ENCODE data around the gene ATP2A2. TPM values are rescaled to one million over a fixed set of nuclear protein-coding genes. Genes with fewer than 3 reads are reported as not detected.
"Not testable (repeated sequence)": the region's sequence is repeated elsewhere in the genome, so short reads cannot be mapped to it uniquely, and the experiment has no call there.

The ATP2A2 gene
- total and polyA plus RNA-seq, 4 donors = 41.3 to 285 (median 167) TPM

DNA sequence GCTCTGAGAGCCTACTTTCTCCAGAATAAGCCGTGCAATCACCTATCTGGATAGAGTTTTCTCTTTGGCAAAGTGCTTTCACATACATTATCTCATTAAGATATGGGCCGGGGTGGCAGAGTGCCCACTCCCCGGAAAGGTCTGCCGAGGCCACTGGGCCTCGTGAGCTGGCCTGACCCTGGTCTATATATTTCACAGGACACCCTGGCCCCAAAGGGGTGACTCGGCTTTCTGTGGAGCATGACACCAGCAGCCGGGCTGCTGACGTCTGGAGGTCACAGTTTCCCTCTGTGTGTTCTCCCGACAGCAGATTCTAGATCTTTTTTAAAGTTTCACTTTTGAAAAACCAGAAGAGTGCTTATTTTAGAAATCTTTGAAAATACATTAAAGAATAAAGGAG is 27.9 kb upstream of the ATP2A2 start:
- Histone ChIP-seq H3K27me3 (ENCODE audit: control insufficient read depth in 1 of 2, insufficient read depth in 2 of 2, low read length in 1 of 2) (no peaks in the 10 kb centered on the region), H3K27ac (ENCODE audit: low read depth in 1 of 2, low read length in 2 of 2) (no peak overlapping the region), H3K4me3 (ENCODE audit: low read length in 2 of 2) (no peak overlapping the region), H3K4me1 (ENCODE audit: control insufficient read depth in 1 of 2, insufficient read depth in 2 of 2, low read length in 2 of 2) (peaks cover 0 to 2% of the 10 kb centered on the region in 2 donors), H3K9me3 (ENCODE audit: control insufficient read depth, low read length) (no peaks in the 10 kb centered on the region), H3K36me3 (ENCODE audit: control insufficient read depth in 1 of 2, insufficient read depth in 2 of 2, low read length in 1 of 2) (no peaks in the 10 kb centered on the region)
- intact Hi-C loops (cut with DNase I) = no loop called here
- 2 to 5% methylated on average over 9 of the region's 9 CpGs for WGBS, 2 donors
- DNase-seq (peak; percentile 83 to 86), ATAC-seq (ENCODE audit: low FRiP score) (peak; percentile 46)

DNA sequence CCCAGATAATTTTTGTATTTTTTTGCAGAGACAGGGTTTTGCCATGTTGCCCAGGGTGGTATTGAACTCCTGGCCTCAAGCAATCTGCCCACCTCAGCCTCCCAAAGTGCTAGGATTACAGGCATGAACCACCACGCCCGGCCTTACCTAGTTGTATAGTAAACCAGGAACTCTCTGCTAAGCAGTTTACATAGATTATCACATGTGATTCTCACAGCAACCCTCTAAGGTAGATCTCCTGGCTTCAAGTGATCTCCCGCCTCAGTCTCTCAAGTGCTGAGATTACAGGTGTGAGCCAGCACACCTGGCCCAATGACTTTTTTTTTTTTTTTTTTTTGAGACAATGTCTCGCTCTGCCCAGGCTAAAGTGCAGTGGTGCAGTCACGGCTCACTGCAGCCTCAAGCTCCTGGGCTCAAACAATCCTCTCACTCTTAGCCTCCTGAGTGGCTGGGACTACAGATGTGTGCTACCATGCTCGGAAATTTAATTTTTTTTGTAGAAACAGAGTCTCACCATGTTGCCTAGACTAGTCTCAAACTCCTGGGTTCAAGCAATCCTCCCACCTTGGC is 26.0 kb upstream of the ATP2A2 start:
- H3K4me3 ChIP-seq (ENCODE audit: low read length in 2 of 2) = no peak overlapping the region
- no peaks in the 10 kb centered on the region for H3K9me3 ChIP-seq (ENCODE audit: control insufficient read depth, low read length)
- H3K4me1 ChIP-seq (ENCODE audit: control insufficient read depth in 1 of 2, insufficient read depth in 2 of 2, low read length in 2 of 2) = peaks cover 0 to 2% of the 10 kb centered on the region in 2 donors
- H3K27ac ChIP-seq (ENCODE audit: low read depth in 1 of 2, low read length in 2 of 2) = no peak overlapping the region
- H3K36me3 ChIP-seq (ENCODE audit: control insufficient read depth in 1 of 2, insufficient read depth in 2 of 2, low read length in 1 of 2) = no peaks in the 10 kb centered on the region
- 96 to 97% methylated on average over 6 of the region's 6 CpGs for WGBS, 2 donors
- intact Hi-C loops (cut with DNase I) = no loop called here
- DNase-seq = no peak
- no peaks in the 10 kb centered on the region for H3K27me3 ChIP-seq (ENCODE audit: control insufficient read depth in 1 of 2, insufficient read depth in 2 of 2, low read length in 1 of 2)
- ATAC-seq (ENCODE audit: low FRiP score) = no peak

DNA sequence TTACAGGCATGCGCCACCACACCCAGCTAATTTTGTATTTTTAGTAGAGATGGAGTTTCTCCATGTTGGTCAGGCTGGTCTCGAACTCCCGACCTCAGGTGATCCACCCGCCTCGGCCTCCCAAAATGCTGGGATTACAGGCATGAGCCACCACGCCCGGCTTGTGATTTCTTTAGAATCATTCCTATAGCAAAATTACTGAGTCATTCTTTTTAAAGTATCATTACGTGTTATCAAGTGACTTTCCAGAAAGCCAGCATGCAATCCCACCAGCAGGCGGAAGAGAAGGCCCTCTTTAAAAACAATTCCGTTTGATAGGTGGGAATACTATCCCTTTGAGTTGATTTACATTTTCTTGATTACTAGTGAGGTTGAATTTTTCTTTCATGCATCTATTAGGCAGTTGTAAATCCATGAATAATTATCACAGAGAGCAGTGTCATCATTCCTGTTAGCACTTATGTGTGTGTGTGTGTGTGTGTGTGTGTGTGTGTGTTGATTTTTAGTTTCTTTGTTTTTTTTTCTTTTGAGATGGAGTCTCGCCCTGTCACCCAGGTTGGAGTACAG is 25.1 kb upstream of the ATP2A2 start:
- H3K27ac ChIP-seq (ENCODE audit: low read depth in 1 of 2, low read length in 2 of 2); H3K4me3 ChIP-seq (ENCODE audit: low read length in 2 of 2): not testable (repeated sequence)

DNA sequence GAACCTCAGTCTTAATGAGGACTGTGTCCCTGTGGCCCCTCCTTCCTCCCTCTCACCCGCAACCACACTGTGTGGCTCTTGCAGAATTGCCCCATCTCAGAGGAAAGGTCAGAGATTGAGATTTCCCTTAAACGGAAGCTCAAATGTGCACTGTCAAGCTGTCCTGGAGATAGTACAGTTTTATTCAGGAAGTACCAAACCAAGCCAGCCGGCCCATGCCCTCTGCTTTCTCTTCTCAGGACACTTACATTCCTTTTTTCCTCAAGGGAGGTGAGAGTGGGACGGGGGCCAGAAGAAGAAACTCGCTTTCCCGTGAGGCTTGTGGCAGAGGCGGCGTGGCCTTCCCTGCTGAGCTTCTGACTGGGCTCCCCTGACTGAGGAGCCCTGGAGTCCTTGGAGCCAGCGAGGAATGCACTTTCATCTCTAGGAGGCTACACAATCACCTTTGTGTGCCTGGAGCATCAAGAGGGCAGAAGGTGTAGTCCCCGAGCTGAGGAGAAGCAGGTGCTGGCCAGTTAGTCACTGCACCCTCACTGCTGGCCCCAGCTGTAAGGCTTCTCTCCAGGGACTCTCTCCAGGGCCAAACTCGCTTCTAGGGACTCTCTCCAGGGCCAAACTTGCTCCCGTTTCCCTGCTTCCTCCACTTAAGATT is 24.1 kb upstream of the ATP2A2 start:
- no peak overlapping the region for H3K4me3 ChIP-seq (ENCODE audit: low read length in 2 of 2)
- H3K4me1 ChIP-seq (ENCODE audit: control insufficient read depth in 1 of 2, insufficient read depth in 2 of 2, low read length in 2 of 2) = no peaks in the 10 kb centered on the region
- H3K36me3 ChIP-seq (ENCODE audit: control insufficient read depth in 1 of 2, insufficient read depth in 2 of 2, low read length in 1 of 2) = no peaks in the 10 kb centered on the region
- peak in 1 of 2 donors; percentile 62 for DNase-seq
- 43 to 44% methylated on average over 12 of the region's 12 CpGs for WGBS, 2 donors
- H3K27me3 ChIP-seq (ENCODE audit: control insufficient read depth in 1 of 2, insufficient read depth in 2 of 2, low read length in 1 of 2) = no peaks in the 10 kb centered on the region
- peak overlapping the region in 1 of 2 donors; percentile 55 for H3K27ac ChIP-seq (ENCODE audit: low read depth in 1 of 2, low read length in 2 of 2)
- intact Hi-C loops (cut with DNase I) = no loop called here
- ATAC-seq (ENCODE audit: low FRiP score) = peak; percentile 51
- no peaks in the 10 kb centered on the region for H3K9me3 ChIP-seq (ENCODE audit: control insufficient read depth, low read length)

More for the DNA sequence above, 25.1 kb upstream of the ATP2A2 start:
- DNase-seq; H3K9me3 ChIP-seq (ENCODE audit: control insufficient read depth, low read length); H3K4me1 ChIP-seq (ENCODE audit: control insufficient read depth in 1 of 2, insufficient read depth in 2 of 2, low read length in 2 of 2); intact Hi-C loops (cut with DNase I); ATAC-seq (ENCODE audit: low FRiP score); H3K27me3 ChIP-seq (ENCODE audit: control insufficient read depth in 1 of 2, insufficient read depth in 2 of 2, low read length in 1 of 2); H3K36me3 ChIP-seq (ENCODE audit: control insufficient read depth in 1 of 2, insufficient read depth in 2 of 2, low read length in 1 of 2): not testable (repeated sequence)
- WGBS, 2 donors = 95 to 96% methylated on average over 8 to 11 of the region's 11 CpGs

DNA sequence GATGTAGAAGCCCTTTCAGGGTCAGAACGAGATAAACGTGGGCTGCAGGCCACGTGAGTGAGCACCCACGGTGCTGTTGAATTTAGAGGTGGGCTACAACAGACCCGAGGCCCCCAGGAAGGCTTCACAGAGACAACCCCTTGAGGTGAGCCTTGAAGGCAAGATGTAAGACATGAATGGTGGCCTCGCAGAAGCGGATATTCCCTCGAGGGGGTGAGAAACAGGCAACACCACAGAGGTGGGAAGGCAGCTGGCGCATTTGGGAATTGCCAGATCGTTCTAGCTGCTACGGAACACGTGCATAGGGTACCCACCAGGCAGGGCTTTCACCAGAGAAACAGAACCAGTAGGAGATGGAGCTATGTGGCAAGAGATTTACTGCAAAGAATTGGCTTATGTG is 22.6 kb upstream of the ATP2A2 start:
- Histone ChIP-seq H3K27ac (ENCODE audit: low read depth in 1 of 2, low read length in 2 of 2) (no peak overlapping the region), H3K4me1 (ENCODE audit: control insufficient read depth in 1 of 2, insufficient read depth in 2 of 2, low read length in 2 of 2) (no peaks in the 10 kb centered on the region), H3K36me3 (ENCODE audit: control insufficient read depth in 1 of 2, insufficient read depth in 2 of 2, low read length in 1 of 2) (no peaks in the 10 kb centered on the region), H3K27me3 (ENCODE audit: control insufficient read depth in 1 of 2, insufficient read depth in 2 of 2, low read length in 1 of 2) (no peaks in the 10 kb centered on the region), H3K9me3 (ENCODE audit: control insufficient read depth, low read length) (no peaks in the 10 kb centered on the region), H3K4me3 (ENCODE audit: low read length in 2 of 2) (no peak overlapping the region)
- ATAC-seq (ENCODE audit: low FRiP score) (no peak), DNase-seq (no peak)
- intact Hi-C loops (cut with DNase I) = no loop called here
- 95 to 96% methylated on average over 12 of the region's 12 CpGs for WGBS, 2 donors

DNA sequence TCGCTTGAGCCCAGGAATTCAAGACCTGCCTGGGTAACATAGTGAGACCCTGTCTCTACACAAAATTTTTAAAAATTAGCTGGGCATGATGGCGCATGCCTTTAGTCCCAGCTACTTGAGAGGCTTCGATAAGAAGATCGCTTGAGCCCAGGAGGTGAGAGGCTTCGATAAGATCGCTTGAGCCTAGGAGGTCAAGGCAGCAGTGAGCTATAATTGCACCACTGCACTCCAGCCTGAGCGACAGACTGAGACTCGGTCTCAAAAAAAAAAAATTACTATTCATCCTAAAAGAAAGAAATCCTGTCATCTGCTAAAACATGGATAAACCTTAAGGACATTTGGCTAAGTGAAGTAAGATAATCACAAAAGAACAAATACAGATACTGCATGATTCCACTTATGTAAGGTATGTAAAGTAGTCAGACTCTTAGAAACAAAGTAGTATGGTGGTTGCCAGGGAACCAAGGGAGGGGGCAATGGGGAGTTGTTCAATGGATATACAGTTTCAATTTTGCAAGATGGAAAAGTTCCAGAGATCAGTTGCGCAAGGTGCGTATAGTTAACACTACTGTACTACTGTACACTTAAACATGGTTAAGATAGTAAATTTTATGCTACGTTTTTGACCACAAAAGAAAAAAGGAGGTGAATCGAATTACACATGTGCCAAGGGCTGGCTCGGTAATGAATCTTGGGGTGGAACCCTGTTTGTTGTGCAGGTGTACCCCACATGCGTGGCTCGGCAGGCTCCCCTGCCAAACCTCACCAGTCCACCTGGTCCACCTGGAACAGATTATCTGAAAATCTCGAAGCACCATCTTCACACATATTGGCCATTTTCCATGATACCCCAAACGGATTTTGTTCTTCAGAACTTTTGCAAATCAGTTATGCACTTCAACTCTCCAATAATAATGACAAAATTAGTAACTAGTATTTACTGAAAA is 18.3 kb upstream of the ATP2A2 start:
- 88% methylated on average over 17 of the region's 17 CpGs for whole genome bisulfite sequencing, 2 donors
- intact Hi-C loops (cut with DNase I) = no loop called here
- no peak for DNase-seq
- no peaks in the 10 kb centered on the region for H3K36me3 ChIP-seq (ENCODE audit: control insufficient read depth in 1 of 2, insufficient read depth in 2 of 2, low read length in 1 of 2)
- no peaks in the 10 kb centered on the region for H3K4me1 ChIP-seq (ENCODE audit: control insufficient read depth in 1 of 2, insufficient read depth in 2 of 2, low read length in 2 of 2)
- no peaks in the 10 kb centered on the region for H3K27me3 ChIP-seq (ENCODE audit: control insufficient read depth in 1 of 2, insufficient read depth in 2 of 2, low read length in 1 of 2)
- no peak for ATAC-seq (ENCODE audit: low FRiP score)
- no peak overlapping the region for H3K27ac ChIP-seq (ENCODE audit: low read depth in 1 of 2, low read length in 2 of 2)
- H3K4me3 ChIP-seq (ENCODE audit: low read length in 2 of 2) = no peak overlapping the region
- no peaks in the 10 kb centered on the region for H3K9me3 ChIP-seq (ENCODE audit: control insufficient read depth, low read length)

DNA sequence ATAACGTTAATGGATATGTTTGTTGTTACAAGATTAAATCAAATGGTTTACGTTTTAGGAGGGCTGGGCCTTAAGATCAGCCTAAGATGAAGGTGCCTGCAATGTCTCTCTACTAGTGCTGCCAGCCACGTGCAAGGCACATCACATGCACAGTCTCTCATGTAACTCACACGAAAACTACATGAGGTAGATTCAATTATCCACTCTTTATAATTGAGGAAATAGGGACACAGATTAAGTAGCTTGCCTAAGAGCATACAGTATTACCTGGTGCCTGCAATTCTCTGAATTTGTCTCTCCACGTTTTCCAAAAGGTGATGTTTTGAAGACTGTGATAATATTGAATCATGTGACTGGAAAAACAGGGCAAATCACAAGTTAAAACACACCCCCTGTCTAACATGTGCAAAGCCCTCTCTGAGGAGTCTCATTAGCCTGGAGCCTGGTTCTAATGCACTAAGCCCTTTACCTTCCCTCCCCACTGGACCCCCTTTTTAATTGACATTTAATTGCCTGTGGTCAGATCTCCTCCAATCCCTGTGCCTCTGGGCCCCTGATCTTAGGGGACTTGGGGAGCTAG is 14.6 kb upstream of the ATP2A2 start:
- intact Hi-C loops (cut with DNase I) = no loop called here
- H3K9me3 ChIP-seq (ENCODE audit: control insufficient read depth, low read length) = no peaks in the 10 kb centered on the region

DNA sequence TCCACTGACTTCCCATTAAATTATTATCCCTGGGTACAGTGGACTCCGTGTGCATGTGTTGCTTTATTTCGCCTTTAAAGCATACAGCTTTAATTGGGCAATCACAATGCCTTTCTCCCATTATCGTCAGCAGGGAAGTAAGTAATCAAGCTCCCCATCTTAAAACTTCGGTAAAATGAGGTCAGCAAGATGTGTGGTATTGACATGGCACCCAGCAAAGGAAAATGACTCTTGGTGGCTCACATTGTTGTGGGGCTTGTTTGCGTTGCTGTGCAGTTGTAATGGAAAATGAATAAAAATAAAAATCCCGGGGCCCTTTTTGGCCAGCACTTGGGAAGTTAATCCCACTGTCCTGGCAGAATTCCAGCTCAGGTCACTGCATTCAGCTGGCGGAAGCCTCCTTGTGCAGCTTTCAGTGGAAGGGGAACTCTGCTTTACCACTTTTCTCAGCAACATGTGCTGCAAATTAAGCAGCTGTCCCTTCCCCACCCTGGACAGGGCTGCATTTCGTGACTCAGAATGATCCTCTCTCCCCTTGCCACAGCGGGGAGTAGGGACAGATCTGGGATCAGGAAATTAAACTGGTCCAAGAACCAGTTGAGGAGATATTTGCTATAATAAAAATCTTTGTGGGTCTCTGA is 13.9 kb upstream of the ATP2A2 start:
- Histone ChIP-seq H3K27me3 (ENCODE audit: control insufficient read depth in 1 of 2, insufficient read depth in 2 of 2, low read length in 1 of 2) (no peaks in the 10 kb centered on the region), H3K4me1 (ENCODE audit: control insufficient read depth in 1 of 2, insufficient read depth in 2 of 2, low read length in 2 of 2) (peaks cover 4% of the 10 kb centered on the region in 2 donors), H3K36me3 (ENCODE audit: control insufficient read depth in 1 of 2, insufficient read depth in 2 of 2, low read length in 1 of 2) (no peaks in the 10 kb centered on the region), H3K27ac (ENCODE audit: low read depth in 1 of 2, low read length in 2 of 2) (peak overlapping the region; percentile 7 to 53), H3K4me3 (ENCODE audit: low read length in 2 of 2) (no peak overlapping the region), H3K9me3 (ENCODE audit: control insufficient read depth, low read length) (no peaks in the 10 kb centered on the region)
- 7 to 11% methylated on average over 9 of the region's 9 CpGs for WGBS, 2 donors
- intact Hi-C loops (cut with DNase I) = no loop called here
- DNase-seq (peak in 1 of 2 donors; percentile 64), ATAC-seq (ENCODE audit: low FRiP score) (peak; percentile 64)

More for the DNA sequence above, 14.6 kb upstream of the ATP2A2 start:
- no peak for DNase-seq
- Histone ChIP-seq H3K36me3 (ENCODE audit: control insufficient read depth in 1 of 2, insufficient read depth in 2 of 2, low read length in 1 of 2) (no peaks in the 10 kb centered on the region), H3K27me3 (ENCODE audit: control insufficient read depth in 1 of 2, insufficient read depth in 2 of 2, low read length in 1 of 2) (no peaks in the 10 kb centered on the region), H3K27ac (ENCODE audit: low read depth in 1 of 2, low read length in 2 of 2) (peak overlapping the region; percentile 7 to 53), H3K4me1 (ENCODE audit: control insufficient read depth in 1 of 2, insufficient read depth in 2 of 2, low read length in 2 of 2) (peaks cover 4% of the 10 kb centered on the region in 2 donors), H3K4me3 (ENCODE audit: low read length in 2 of 2) (no peak overlapping the region)
- 63 to 64% methylated on average over 5 of the region's 5 CpGs for WGBS, 2 donors
- no peak for ATAC-seq (ENCODE audit: low FRiP score)
